ENCODE data around the gene DUSP6.

GRCh38 chr12:89326239-89327040 is 25.9 kb downstream of the DUSP6 start:
- TF ChIP-seq CTCF (IDR thresholded peaks at IDR 0.05; ENCODE audit: low read depth, low read length, poor library complexity, severe bottlenecking) (no peak), EZH2phosphoT487 (IDR thresholded peaks at IDR 0.05; ENCODE audit: borderline replicate concordance, low read length) (no peak)
